GM19238 (cell line): ENCODE results near the gene PRMT5.
A peak's percentile ranks its signal among the peaks of the same experiment; 100 is the strongest.

ENCODE experiments used
- DNase-seq: peaks from one replicate; pipeline ENCODE4 v3.0.0; 2011; ENCODE audit warnings: low spot score; ENCODE audit not compliant: insufficient read length

The PRMT5 gene

DNA sequence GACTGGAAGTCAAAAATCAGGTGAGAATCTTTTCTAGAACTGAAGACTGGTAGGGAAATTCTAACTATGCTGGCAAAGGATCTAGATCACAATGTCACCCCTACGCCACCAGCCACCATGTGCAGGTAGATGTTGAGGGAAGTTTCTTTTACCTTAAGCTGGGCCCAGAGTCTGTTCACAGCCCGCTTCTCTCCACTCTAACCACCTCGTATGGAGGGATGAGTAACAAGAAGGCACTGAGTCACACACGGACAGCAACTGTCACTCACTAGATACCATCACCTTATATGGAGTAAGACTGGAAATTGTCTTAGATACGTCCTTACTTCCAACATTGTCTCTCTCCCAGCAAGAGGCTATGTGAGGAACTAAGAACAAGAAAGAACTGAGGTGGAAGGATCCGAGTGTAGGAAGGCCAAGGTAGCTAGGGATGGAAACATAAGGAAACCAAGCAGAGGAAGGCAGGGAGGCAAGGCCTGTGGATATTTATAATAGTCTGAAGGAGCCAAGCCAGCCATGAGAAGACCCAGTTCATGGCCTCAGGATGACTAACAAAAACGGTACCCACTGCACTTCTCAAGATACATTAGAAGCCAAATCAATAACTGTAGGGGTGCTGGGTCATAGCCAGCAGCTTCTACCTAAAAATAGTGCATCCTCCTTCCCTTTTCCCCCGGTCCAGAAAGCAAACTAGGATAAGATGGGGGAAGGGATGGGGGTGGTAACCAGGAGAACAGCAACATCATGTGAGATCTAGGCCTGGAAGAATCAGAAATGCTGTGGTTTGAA, 30.7 kb downstream of the PRMT5 start:
- no peak for DNase-seq

DNA sequence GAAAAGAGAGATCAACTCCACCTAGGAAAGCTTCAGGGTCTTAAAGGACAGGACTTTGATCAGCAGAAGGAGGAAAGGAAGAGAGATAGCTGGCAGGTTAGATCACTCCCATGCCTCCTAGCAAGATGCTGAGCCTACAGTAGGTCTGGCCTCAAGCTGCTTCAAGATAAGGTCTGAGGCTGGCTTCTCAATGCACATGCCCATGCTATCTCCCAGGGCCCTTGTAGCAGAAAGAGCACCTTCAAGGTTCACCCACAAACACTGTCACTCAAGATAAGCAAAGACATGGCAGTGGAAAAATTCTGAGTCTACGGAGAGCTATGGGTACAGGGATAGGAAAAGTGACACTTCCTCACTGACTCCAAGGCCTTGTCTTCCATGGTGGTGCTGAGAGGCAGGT, 31.8 kb downstream of the PRMT5 start:
- DNase-seq = no peak

GRCh38 chr14:22896760-22897159, 32.4 kb downstream of the PRMT5 start:
- DNase-seq = no peak

DNA sequence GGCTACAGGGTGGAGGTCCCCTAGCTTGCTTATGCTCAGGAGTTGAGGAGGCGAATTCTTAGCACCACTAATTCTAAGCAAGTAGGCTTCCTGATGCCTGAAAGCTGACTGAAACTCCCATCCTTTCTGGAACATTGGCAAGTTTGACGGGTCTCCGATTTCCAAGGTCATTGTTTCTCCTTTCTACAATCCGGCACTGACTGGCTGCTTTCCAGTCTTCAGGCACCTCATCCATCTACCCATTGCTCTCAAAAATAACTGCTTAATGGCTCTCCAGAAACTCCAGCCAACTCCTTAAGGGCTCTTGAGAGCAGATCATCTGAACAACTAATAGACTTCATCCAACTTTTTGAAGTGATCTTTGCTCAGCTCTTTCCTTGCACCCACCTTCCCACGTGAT, 32.8 kb downstream of the PRMT5 start:
- no peak for DNase-seq

DNA sequence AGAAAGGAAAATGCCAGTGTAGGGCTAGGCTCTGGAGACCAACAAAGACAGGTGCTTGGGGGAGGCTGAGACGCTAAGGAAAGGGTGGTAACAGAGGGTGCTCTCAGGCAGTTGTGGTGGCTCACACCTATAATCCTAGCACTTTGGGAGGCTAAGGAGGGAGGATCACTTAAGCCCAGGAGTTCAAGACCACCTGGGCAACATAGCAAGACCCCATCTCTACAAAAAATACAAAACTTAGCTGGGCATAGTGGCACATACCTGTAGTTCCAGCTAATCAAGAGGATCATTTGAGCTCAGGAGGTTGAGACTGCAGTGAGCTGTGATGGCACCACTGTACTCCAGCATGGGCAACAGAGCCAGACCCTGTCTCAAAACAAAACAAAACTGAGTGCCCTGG, 33.8 kb downstream of the PRMT5 start:
- DNase-seq = no peak

GRCh38 chr14:22893706-22894105, 35.5 kb downstream of the PRMT5 start:
- DNase-seq = no peak

DNA sequence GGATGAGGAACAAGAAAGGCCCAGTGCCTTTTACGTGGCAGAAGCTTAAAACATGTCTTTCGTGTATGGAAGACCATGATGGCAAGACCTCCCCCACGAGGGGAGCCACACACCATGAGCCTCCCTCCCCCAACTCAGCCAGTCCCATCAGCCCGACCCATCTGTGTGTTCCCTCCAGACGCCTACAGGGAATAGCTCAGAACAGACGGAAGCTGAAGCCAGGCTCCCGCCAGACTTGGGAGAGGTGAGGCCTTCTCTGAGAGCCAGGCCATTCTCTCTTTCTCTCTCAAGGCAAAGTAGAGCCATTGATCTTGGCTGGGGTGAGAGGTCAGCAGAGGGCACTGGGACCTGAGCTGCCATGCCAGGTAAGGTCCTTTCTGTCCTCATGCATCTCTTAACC, 36.7 kb downstream of the PRMT5 start:
- no peak for DNase-seq

DNA sequence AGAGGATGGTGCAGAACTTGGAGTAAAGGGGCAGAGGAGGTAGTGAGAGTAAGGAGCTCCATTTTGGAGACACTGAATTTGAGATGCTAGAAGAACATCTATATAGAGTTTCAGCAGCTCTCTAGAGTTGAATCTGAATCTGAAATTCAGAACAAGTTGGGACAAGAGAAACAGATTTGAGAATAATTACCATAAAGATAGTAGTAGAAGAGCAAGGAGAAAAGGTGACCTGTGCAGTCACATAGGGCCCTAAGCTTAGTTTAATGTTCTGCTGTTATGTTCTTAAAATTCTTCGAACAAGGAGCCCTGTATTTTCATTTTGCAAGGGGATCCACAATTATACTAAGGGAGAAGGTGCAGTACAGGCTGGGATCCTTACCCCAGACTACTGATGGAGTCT, 38.8 kb downstream of the PRMT5 start:
- no peak for DNase-seq

DNA sequence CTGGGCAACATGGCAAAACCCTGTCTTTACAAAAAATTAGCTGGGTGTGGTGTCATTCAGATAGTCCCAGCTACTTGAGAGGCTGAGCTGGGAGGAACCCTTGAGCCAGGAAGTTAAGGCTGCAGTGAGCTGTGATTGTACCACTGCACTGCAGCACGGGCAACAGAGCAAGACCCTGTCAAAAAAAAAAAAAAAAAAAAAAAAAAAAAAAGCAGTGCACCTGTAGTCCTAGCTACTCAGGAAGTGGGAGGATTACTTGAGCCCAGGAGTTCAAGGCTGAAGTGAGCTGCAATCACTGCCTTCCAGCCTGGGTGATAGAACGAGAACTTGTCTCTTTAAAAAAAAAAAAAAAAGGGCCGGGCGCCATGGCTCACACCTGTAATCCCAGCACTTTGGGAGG, 40.5 kb downstream of the PRMT5 start:
- DNase-seq = no peak

GRCh38 chr14:22887990-22888378, 41.2 kb downstream of the PRMT5 start:
- peak; percentile 55 for DNase-seq

GRCh38 chr14:22887260-22887989, 41.8 kb downstream of the PRMT5 start:
- DNase-seq = peak; percentile 54

- DNase-seq = peak; percentile 77
Measured at GRCh38 chr14:22886500-22887259, 42.5 kb downstream of the PRMT5 start.

- DNase-seq = no peak
Measured at GRCh38 chr14:22885975-22886374, 43.2 kb downstream of the PRMT5 start.

- DNase-seq = no peak
Measured at GRCh38 chr14:22884738-22885523, 44.2 kb downstream of the PRMT5 start.

DNA sequence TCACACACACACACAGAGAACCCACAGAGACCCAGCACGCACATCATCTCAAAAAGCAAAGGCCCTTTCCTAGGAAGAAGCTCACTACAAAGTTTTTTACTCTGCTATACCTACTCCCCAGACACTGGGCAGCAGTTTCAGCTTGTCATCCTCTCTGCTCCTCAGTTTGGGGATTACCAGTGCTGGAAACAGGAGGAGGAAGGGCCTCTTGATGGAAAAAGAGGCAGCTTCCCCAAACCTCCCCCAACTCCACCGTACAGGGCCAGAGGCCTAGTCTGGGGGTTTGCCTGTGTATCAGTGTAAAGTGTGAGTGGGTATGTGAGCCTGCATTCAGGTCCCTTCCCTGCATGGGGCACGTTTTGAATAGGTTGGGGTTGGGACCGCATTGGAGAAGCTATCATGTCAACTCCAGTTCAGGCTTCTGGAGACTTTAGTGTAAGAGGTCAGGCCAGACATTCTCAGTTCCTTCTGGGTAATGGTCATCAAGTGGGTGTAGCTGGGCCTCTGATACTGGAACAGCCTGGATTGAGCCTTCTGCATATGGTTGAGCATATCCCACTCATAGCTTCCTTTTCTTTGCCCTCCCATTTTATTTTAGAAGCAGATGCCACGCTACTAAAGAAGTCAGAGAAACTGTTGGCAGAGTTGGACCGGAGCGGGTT, 45.0 kb downstream of the PRMT5 start:
- no peak for DNase-seq

GRCh38 chr14:22883173-22883976, 45.8 kb downstream of the PRMT5 start, which contains the start of gene REM2:
TSS of gene REM2 (plus strand) at chr14:22883222. CDS start at chr14:22883288, 66 bp downstream.
- DNase-seq = no peak

DNA sequence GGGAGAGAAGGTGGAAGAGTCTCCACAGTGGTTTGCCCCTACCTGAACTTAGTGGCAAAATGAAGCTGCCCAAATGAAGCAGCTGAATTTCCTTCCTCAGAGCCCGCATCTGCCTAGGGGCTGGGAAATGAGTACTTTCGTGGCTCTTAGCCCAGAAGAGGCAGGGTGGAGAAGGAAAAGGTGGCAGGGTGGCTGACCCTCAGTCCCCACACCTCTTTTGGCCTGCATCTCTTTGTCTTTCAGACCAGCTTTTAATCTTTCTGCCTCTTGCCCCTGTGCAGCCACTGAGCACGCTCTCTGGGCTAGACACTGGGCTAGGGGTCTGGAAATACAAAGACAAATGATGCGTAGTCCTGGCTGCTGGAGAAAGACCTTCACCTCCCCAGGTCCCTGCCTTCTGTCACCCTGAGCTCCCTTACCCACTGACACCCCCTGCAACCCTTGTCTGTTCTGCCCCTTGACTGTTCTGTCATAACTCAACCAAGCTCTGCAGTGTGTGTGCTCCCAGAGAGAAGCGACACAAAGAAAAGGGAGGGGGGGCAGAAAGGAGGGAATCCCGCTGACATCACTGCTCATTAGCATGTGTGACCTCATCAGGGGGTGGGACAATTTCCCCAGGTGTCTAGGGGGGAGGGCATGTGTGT, 46.5 kb downstream of the PRMT5 start:
- no peak for DNase-seq

GRCh38 chr14:22882064-22882463, 47.1 kb downstream of the PRMT5 start:
- DNase-seq = no peak
